Gastrocnemius medialis (tissue), 4 donors: ENCODE results near the gene AKTIP.

Source experiments
- CTCF ChIP-seq, 5 experiments: fragments of 450-650 bp in 3 of 5; fragments of 200-600 bp in 2 of 5; sonication (generic) in 2 of 5; IDR thresholded peaks in 4 of 5; conservative IDR thresholded peaks in 1 of 5; 1 replicate in 4 of 5; 2 replicates in 1 of 5; pipeline ENCODE4 v1.5.1; 2016 to 2019; ENCODE audit warnings: antibody characterized with exemption in 5 of 5, mild to moderate bottlenecking in 3 of 5, moderate library complexity in 3 of 5
- POLR2A ChIP-seq, 2 donors: fragments of 450-650 bp; IDR thresholded peaks; one replicate each; pipeline ENCODE4 v1.6.1; 2017; ENCODE audit warnings: antibody characterized with exemption in 2 of 2, mild to moderate bottlenecking in 2 of 2, moderate library complexity in 2 of 2

GRCh38 chr16:53458635-53459034 is 44.4 kb downstream of the AKTIP start:
- TF ChIP-seq POLR2A (IDR thresholded peaks at IDR 0.05) (no peak), CTCF (IDR thresholded peaks at IDR 0.05 in 4 of 5, conservative IDR thresholded peaks at IDR 0.05 in 1 of 5) (no peak)
